ENCODE results near the gene ATP6V1G1. TPM values are rescaled to one million over a fixed set of nuclear protein-coding genes. Genes with fewer than 3 reads are reported as not detected.
A peak's percentile ranks its signal among the peaks of the same experiment; 100 is the strongest.

Gene ATP6V1G1
- total and polyA plus RNA-seq, 5 donors from 2014 or later, result 111 to 357 (median 333) TPM

GRCh38 chr9:114606068-114606467, 18.5 kb downstream of the ATP6V1G1 start:
- ATAC-seq (ENCODE audit: low read depth in 2 of 2) (no peak), DNase-seq (no peak)
- peaks cover 5 to 18% (median 8%) of the 10 kb centered on the region in 4 donors for H3K4me1 Mint-ChIP-seq
- peaks cover 16% of the 10 kb centered on the region for H3K36me3 Mint-ChIP-seq
- H3K9me3 ChIP-seq (ENCODE audit: control insufficient read depth in 2 of 2, low read length in 2 of 2), result peaks cover 0 to 7% of the 10 kb centered on the region in 2 experiments
- no peaks in the 10 kb centered on the region for H3K27me3 ChIP-seq (ENCODE audit: control insufficient read depth, insufficient read depth, low read length)
- no peak overlapping the region for H3K27ac ChIP-seq (ENCODE audit: insufficient read depth, low read length, poor library complexity, severe bottlenecking)
- H3K9me3 Mint-ChIP-seq, result peaks cover 0 to 5% (median 0%) of the 10 kb centered on the region in 7 donors
- peaks cover 7% of the 10 kb centered on the region for H3K4me1 ChIP-seq (ENCODE audit: control insufficient read depth, insufficient read depth, low read length, poor library complexity, severe bottlenecking)
- H3K27ac Mint-ChIP-seq, result peak overlapping the region in 1 of 3 donors; percentile 65
- no peaks in the 10 kb centered on the region for H3K27me3 Mint-ChIP-seq
- H3K36me3 ChIP-seq (ENCODE audit: control insufficient read depth, insufficient read depth, low read length), result no peaks in the 10 kb centered on the region
- H3K4me3 ChIP-seq (ENCODE audit: low read depth, low read length), result no peak overlapping the region
- H3K4me3 Mint-ChIP-seq, result no peak overlapping the region

- Histone ChIP-seq H3K27ac (ENCODE audit: insufficient read depth, low read length, poor library complexity, severe bottlenecking) (no peak overlapping the region), H3K27me3 (ENCODE audit: control insufficient read depth, insufficient read depth, low read length) (no peaks in the 10 kb centered on the region), H3K9me3 (ENCODE audit: control insufficient read depth in 2 of 2, low read length in 2 of 2) (peaks cover 0 to 4% of the 10 kb centered on the region in 2 experiments), H3K36me3 (ENCODE audit: control insufficient read depth, insufficient read depth, low read length) (no peaks in the 10 kb centered on the region), H3K4me3 (ENCODE audit: low read depth, low read length) (no peak overlapping the region), H3K4me1 (ENCODE audit: control insufficient read depth, insufficient read depth, low read length, poor library complexity, severe bottlenecking) (peaks cover 7% of the 10 kb centered on the region)
- no peak for ATAC-seq (ENCODE audit: low read depth in 2 of 2)
- DNase-seq, result no peak
- H3K4me3 Mint-ChIP-seq, result peak overlapping the region in 2 of 4 donors; percentile 23 to 61
- no peaks in the 10 kb centered on the region for H3K27me3 Mint-ChIP-seq
- H3K27ac Mint-ChIP-seq, result peak overlapping the region in 2 of 3 donors; percentile 63 to 65
- peaks cover 0 to 4% (median 0%) of the 10 kb centered on the region in 7 donors for H3K9me3 Mint-ChIP-seq
- H3K4me1 Mint-ChIP-seq, result peaks cover 5 to 18% (median 8%) of the 10 kb centered on the region in 4 donors
- H3K36me3 Mint-ChIP-seq, result peaks cover 12% of the 10 kb centered on the region
Measured at GRCh38 chr9:114606597-114607207, 19.1 kb downstream of the ATP6V1G1 start.

GRCh38 chr9:114607671-114608524, 20.3 kb downstream of the ATP6V1G1 start:
- Histone ChIP-seq H3K4me3 (ENCODE audit: low read depth, low read length) (no peak overlapping the region), H3K4me1 (ENCODE audit: control insufficient read depth, insufficient read depth, low read length, poor library complexity, severe bottlenecking) (peaks cover 18% of the 10 kb centered on the region), H3K9me3 (ENCODE audit: control insufficient read depth in 2 of 2, low read length in 2 of 2) (no peaks in the 10 kb centered on the region), H3K36me3 (ENCODE audit: control insufficient read depth, insufficient read depth, low read length) (no peaks in the 10 kb centered on the region), H3K27ac (ENCODE audit: insufficient read depth, low read length, poor library complexity, severe bottlenecking) (no peak overlapping the region), H3K27me3 (ENCODE audit: control insufficient read depth, insufficient read depth, low read length) (no peaks in the 10 kb centered on the region)
- DNase-seq (no peak), ATAC-seq (ENCODE audit: low read depth in 2 of 2) (no peak)
- Mint-ChIP-seq H3K4me1 (peaks cover 7 to 29% (median 15%) of the 10 kb centered on the region in 4 donors), H3K4me3 (peak overlapping the region in 3 of 4 donors; percentile 23 to 74 (median 56)), H3K27me3 (no peaks in the 10 kb centered on the region), H3K9me3 (no peaks in the 10 kb centered on the region), H3K27ac (peak overlapping the region in 2 of 3 donors; percentile 23 to 39), H3K36me3 (peaks cover 7% of the 10 kb centered on the region)

GRCh38 chr9:114608525-114608796, 20.9 kb downstream of the ATP6V1G1 start:
- DNase-seq, result no peak
- Mint-ChIP-seq H3K9me3 (no peaks in the 10 kb centered on the region), H3K36me3 (peaks cover 7% of the 10 kb centered on the region), H3K4me1 (peaks cover 13 to 35% (median 20%) of the 10 kb centered on the region in 4 donors), H3K27me3 (no peaks in the 10 kb centered on the region), H3K4me3 (peak overlapping the region in 1 of 4 donors; percentile 23), H3K27ac (peak overlapping the region in 2 of 3 donors; percentile 39 to 64)
- no peaks in the 10 kb centered on the region for H3K27me3 ChIP-seq (ENCODE audit: control insufficient read depth, insufficient read depth, low read length)
- no peak for ATAC-seq (ENCODE audit: low read depth in 2 of 2)
- H3K36me3 ChIP-seq (ENCODE audit: control insufficient read depth, insufficient read depth, low read length), result no peaks in the 10 kb centered on the region
- no peaks in the 10 kb centered on the region for H3K9me3 ChIP-seq (ENCODE audit: control insufficient read depth in 2 of 2, low read length in 2 of 2)
- H3K4me3 ChIP-seq (ENCODE audit: low read depth, low read length), result no peak overlapping the region
- H3K27ac ChIP-seq (ENCODE audit: insufficient read depth, low read length, poor library complexity, severe bottlenecking), result no peak overlapping the region
- H3K4me1 ChIP-seq (ENCODE audit: control insufficient read depth, insufficient read depth, low read length, poor library complexity, severe bottlenecking), result peaks cover 23% of the 10 kb centered on the region

GRCh38 chr9:114611516-114612271, 24.1 kb downstream of the ATP6V1G1 start:
- H3K4me1 Mint-ChIP-seq, result peaks cover 21 to 60% (median 33%) of the 10 kb centered on the region in 4 donors
- H3K27ac Mint-ChIP-seq, result peak overlapping the region; percentile 38 to 92 (median 85)
- peaks cover 6% of the 10 kb centered on the region for H3K36me3 Mint-ChIP-seq
- ATAC-seq (ENCODE audit: low read depth in 2 of 2), result peak; percentile 62
- no peaks in the 10 kb centered on the region for H3K9me3 Mint-ChIP-seq
- Histone ChIP-seq H3K4me3 (ENCODE audit: low read depth, low read length) (peak overlapping the region; percentile 88), H3K36me3 (ENCODE audit: control insufficient read depth, insufficient read depth, low read length) (no peaks in the 10 kb centered on the region), H3K27me3 (ENCODE audit: control insufficient read depth, insufficient read depth, low read length) (no peaks in the 10 kb centered on the region), H3K27ac (ENCODE audit: insufficient read depth, low read length, poor library complexity, severe bottlenecking) (peak overlapping the region; percentile 73), H3K9me3 (ENCODE audit: control insufficient read depth in 2 of 2, low read length in 2 of 2) (no peaks in the 10 kb centered on the region), H3K4me1 (ENCODE audit: control insufficient read depth, insufficient read depth, low read length, poor library complexity, severe bottlenecking) (peaks cover 34% of the 10 kb centered on the region)
- no peaks in the 10 kb centered on the region for H3K27me3 Mint-ChIP-seq
- H3K4me3 Mint-ChIP-seq, result peak overlapping the region; percentile 92 to 98 (median 94)
- peak in 1 of 3 donors; percentile 56 for DNase-seq

GRCh38 chr9:114612272-114612923, 24.8 kb downstream of the ATP6V1G1 start:
- Histone ChIP-seq H3K27me3 (ENCODE audit: control insufficient read depth, insufficient read depth, low read length) (no peaks in the 10 kb centered on the region), H3K4me1 (ENCODE audit: control insufficient read depth, insufficient read depth, low read length, poor library complexity, severe bottlenecking) (peaks cover 40% of the 10 kb centered on the region), H3K27ac (ENCODE audit: insufficient read depth, low read length, poor library complexity, severe bottlenecking) (peak overlapping the region; percentile 73), H3K9me3 (ENCODE audit: control insufficient read depth in 2 of 2, low read length in 2 of 2) (no peaks in the 10 kb centered on the region), H3K4me3 (ENCODE audit: low read depth, low read length) (peak overlapping the region; percentile 88), H3K36me3 (ENCODE audit: control insufficient read depth, insufficient read depth, low read length) (no peaks in the 10 kb centered on the region)
- Mint-ChIP-seq H3K36me3 (peaks cover 3% of the 10 kb centered on the region), H3K9me3 (no peaks in the 10 kb centered on the region), H3K4me3 (peak overlapping the region; percentile 92 to 98 (median 94)), H3K27me3 (no peaks in the 10 kb centered on the region), H3K4me1 (peaks cover 21 to 66% (median 37%) of the 10 kb centered on the region in 4 donors), H3K27ac (peak overlapping the region; percentile 85 to 92 (median 92))
- DNase-seq (no peak), ATAC-seq (ENCODE audit: low read depth in 2 of 2) (no peak)

GRCh38 chr9:114613087-114613486, 25.5 kb downstream of the ATP6V1G1 start:
- H3K4me1 Mint-ChIP-seq, result peaks cover 21 to 62% (median 37%) of the 10 kb centered on the region in 4 donors
- peaks cover 40% of the 10 kb centered on the region for H3K4me1 ChIP-seq (ENCODE audit: control insufficient read depth, insufficient read depth, low read length, poor library complexity, severe bottlenecking)
- H3K4me3 ChIP-seq (ENCODE audit: low read depth, low read length), result peak overlapping the region; percentile 88
- peak overlapping the region; percentile 85 to 92 (median 92) for H3K27ac Mint-ChIP-seq
- H3K27me3 ChIP-seq (ENCODE audit: control insufficient read depth, insufficient read depth, low read length), result no peaks in the 10 kb centered on the region
- ATAC-seq (ENCODE audit: low read depth in 2 of 2) (no peak), DNase-seq (peak in 1 of 3 donors; percentile 19)
- no peaks in the 10 kb centered on the region for H3K36me3 ChIP-seq (ENCODE audit: control insufficient read depth, insufficient read depth, low read length)
- no peaks in the 10 kb centered on the region for H3K27me3 Mint-ChIP-seq
- no peaks in the 10 kb centered on the region for H3K9me3 ChIP-seq (ENCODE audit: control insufficient read depth in 2 of 2, low read length in 2 of 2)
- peaks cover 3% of the 10 kb centered on the region for H3K36me3 Mint-ChIP-seq
- peak overlapping the region; percentile 92 to 98 (median 94) for H3K4me3 Mint-ChIP-seq
- no peaks in the 10 kb centered on the region for H3K9me3 Mint-ChIP-seq
- peak overlapping the region; percentile 34 for H3K27ac ChIP-seq (ENCODE audit: insufficient read depth, low read length, poor library complexity, severe bottlenecking)
